ENCODE data around the gene STOML1.

Gene STOML1

GRCh38 chr15:73991726-73992593 lies at the start of gene STOML1:
STOML1 (minus strand) TSS chr15:73992295; CDS start chr15:73992223, 72 bp downstream.
- DNase-seq = peak; percentile 91

- DNase-seq = no peak
These were observed 49.2 kb upstream of the STOML1 start for GRCh38 chr15:74041311-74041756.

- no peak for DNase-seq
These were observed 48.2 kb upstream of the STOML1 start for GRCh38 chr15:74040109-74040850.

GRCh38 chr15:74039656-74040010 lies 47.5 kb upstream of the STOML1 start:
- DNase-seq = no peak

GRCh38 chr15:74038707-74039655 lies 46.9 kb upstream of the STOML1 start:
- DNase-seq = no peak

- no peak for DNase-seq
These were observed 45.3 kb upstream of the STOML1 start for GRCh38 chr15:74037171-74038117.

- no peak for DNase-seq
These were observed 44.4 kb upstream of the STOML1 start for GRCh38 chr15:74036271-74037170.

- DNase-seq = no peak
These were observed 43.3 kb upstream of the STOML1 start for GRCh38 chr15:74035121-74036017.

GRCh38 chr15:74034206-74034755 lies 42.2 kb upstream of the STOML1 start:
- no peak for DNase-seq

- no peak for DNase-seq
These were observed 40.8 kb upstream of the STOML1 start for GRCh38 chr15:74032606-74033561.

GRCh38 chr15:74032046-74032445 lies 40.0 kb upstream of the STOML1 start:
- DNase-seq = no peak

GRCh38 chr15:74028646-74029045 lies 36.6 kb upstream of the STOML1 start:
- DNase-seq = no peak

- no peak for DNase-seq
These were observed 35.6 kb upstream of the STOML1 start for GRCh38 chr15:74027688-74028087.

- DNase-seq = no peak
These were observed 33.3 kb upstream of the STOML1 start for GRCh38 chr15:74025436-74025835.

GRCh38 chr15:74024687-74025086 lies 32.6 kb upstream of the STOML1 start:
- no peak for DNase-seq

- no peak for DNase-seq
These were observed 30.8 kb upstream of the STOML1 start for GRCh38 chr15:74022706-74023470.

- no peak for DNase-seq
These were observed 27.6 kb upstream of the STOML1 start for GRCh38 chr15:74019734-74020133.
